HS-5 (cell line): ENCODE measurements around the gene ZNF148.

Experiments
- DNase-seq: peaks from one replicate; pipeline ENCODE4 v3.0.0-alpha.2; 2012; ENCODE audit warnings: low read depth

Gene ZNF148

GRCh38 chr3:125332504-125332903 is 42.6 kb downstream of the ZNF148 start:
- DNase-seq = no peak

GRCh38 chr3:125331243-125331642 is 43.9 kb downstream of the ZNF148 start:
- no peak for DNase-seq

- no peak for DNase-seq
Measured at GRCh38 chr3:125326957-125327356, 48.2 kb downstream of the ZNF148 start.

- DNase-seq = no peak
Measured at GRCh38 chr3:125325746-125326145, 49.4 kb downstream of the ZNF148 start.

GRCh38 chr3:125324341-125324740 is 50.8 kb downstream of the ZNF148 start:
- DNase-seq = no peak

- DNase-seq = no peak
Measured at GRCh38 chr3:125322917-125323316, 52.2 kb downstream of the ZNF148 start.

GRCh38 chr3:125322166-125322565 is 53.0 kb downstream of the ZNF148 start:
- no peak for DNase-seq

- DNase-seq = no peak
Measured at GRCh38 chr3:125319765-125320164, 55.4 kb downstream of the ZNF148 start.

- DNase-seq = no peak
Measured at GRCh38 chr3:125318871-125319270, 56.3 kb downstream of the ZNF148 start.

- DNase-seq = no peak
Measured at GRCh38 chr3:125318167-125318865, 56.8 kb downstream of the ZNF148 start.

GRCh38 chr3:125317761-125318160 is 57.4 kb downstream of the ZNF148 start:
- DNase-seq = no peak

- DNase-seq = no peak
Measured at GRCh38 chr3:125316949-125317348, 58.2 kb downstream of the ZNF148 start.

GRCh38 chr3:125316246-125316645 is 58.9 kb downstream of the ZNF148 start:
- DNase-seq = no peak

GRCh38 chr3:125313060-125313635 is 62.0 kb downstream of the ZNF148 start:
- peak; percentile 73 for DNase-seq

- no peak for DNase-seq
Measured at GRCh38 chr3:125310623-125311081, 64.5 kb downstream of the ZNF148 start.

GRCh38 chr3:125309476-125309875 is 65.6 kb downstream of the ZNF148 start:
- DNase-seq = no peak

- no peak for DNase-seq
Measured at GRCh38 chr3:125306620-125307019, 68.5 kb downstream of the ZNF148 start.

- no peak for DNase-seq
Measured at GRCh38 chr3:125302932-125303331, 72.2 kb downstream of the ZNF148 start.

- DNase-seq = peak; percentile 87
Measured at GRCh38 chr3:125300416-125300815, 74.7 kb downstream of the ZNF148 start.

GRCh38 chr3:125294411-125294810 is 80.7 kb downstream of the ZNF148 start:
- no peak for DNase-seq

GRCh38 chr3:125292015-125292414 is 83.1 kb downstream of the ZNF148 start:
- DNase-seq = no peak

- no peak for DNase-seq
Measured at GRCh38 chr3:125289429-125289981, 85.6 kb downstream of the ZNF148 start.

GRCh38 chr3:125287248-125287647 is 87.9 kb downstream of the ZNF148 start:
- no peak for DNase-seq

GRCh38 chr3:125281381-125281780 is 93.7 kb downstream of the ZNF148 start:
- DNase-seq = no peak
